ENCODE results near the gene SMTNL1. TPM values are rescaled to one million over a fixed set of nuclear protein-coding genes. Genes with fewer than 3 reads are reported as not detected.

Gene SMTNL1
- total and polyA plus RNA-seq, 4 donors: not detected

- Histone ChIP-seq H3K4me3 (ENCODE audit: low read depth in 1 of 3, low read length in 3 of 3) (peak within 1 kb of the TSS; percentile 81 to 92 (median 92)), H3K9ac (ENCODE audit: low read depth in 1 of 2, low read length in 2 of 2) (peak within 1 kb of the TSS; percentile 80 to 83), H3K9me3 (ENCODE audit: control insufficient read depth in 4 of 4, low read length in 3 of 4) (no peaks in the 10 kb centered on the region), H3K27ac (ENCODE audit: low read depth in 1 of 2, low read length in 2 of 2) (peak within 1 kb of the TSS; percentile 92 to 95), H3K36me3 (ENCODE audit: control insufficient read depth in 4 of 4, insufficient read depth in 3 of 4, low read depth in 1 of 4, low read length in 3 of 4) (peaks cover 5 to 18% (median 13%) of the 10 kb centered on the region in 4 donors), H3K4me1 (ENCODE audit: control insufficient read depth in 4 of 4, insufficient read depth in 4 of 4, low read length in 3 of 4) (peaks cover 11 to 38% (median 23%) of the 10 kb centered on the region in 4 donors), H3K27me3 (ENCODE audit: control insufficient read depth in 4 of 4, insufficient read depth in 4 of 4, low read length in 3 of 4) (no peaks in the 10 kb centered on the region)
- DNase-seq (ENCODE audit: low spot score): peak; percentile 62
- TF ChIP-seq HNF4G (IDR thresholded peaks at IDR 0.05) (peak; percentile 24), EGR1 (IDR thresholded peaks at IDR 0.05; ENCODE audit: low read depth in 2 of 2) (peak in 1 of 2 donors; percentile 15), HNF4A (conservative IDR thresholded peaks at IDR 0.05) (peak; percentile 62 to 71), RAD21 (IDR thresholded peaks at IDR 0.05) (peak in 1 of 2 donors; percentile 40), REST (IDR thresholded peaks at IDR 0.05) (no peak), TAF1 (conservative IDR thresholded peaks at IDR 0.05) (peak; percentile 87), FOXA1 (IDR thresholded peaks at IDR 0.05) (peak; percentile 33), NR2F2 (IDR thresholded peaks at IDR 0.05) (peak; percentile 73), ZBTB33 (IDR thresholded peaks at IDR 0.05) (peak; percentile 55), RXRA (IDR thresholded peaks at IDR 0.05) (peak; percentile 86 to 89), CTCF (IDR thresholded peaks at IDR 0.05; ENCODE audit: low read depth, low read length, missing input control) (no peak), ATF3 (IDR thresholded peaks at IDR 0.05) (peak; percentile 12), GABPA (IDR thresholded peaks at IDR 0.05 in 1 of 2, conservative IDR thresholded peaks at IDR 0.05 in 1 of 2) (peak in 1 of 2 donors; percentile 13), SP1 (IDR thresholded peaks at IDR 0.05) (peak; percentile 79), JUND (IDR thresholded peaks at IDR 0.05) (peak in 1 of 2 donors; percentile 73), FOXA2 (IDR thresholded peaks at IDR 0.05) (no peak), MAX (IDR thresholded peaks at IDR 0.05) (peak; percentile 44), YY1 (IDR thresholded peaks at IDR 0.05) (peak; percentile 62)
- 14% methylated on average over 10 of the region's 10 CpGs for WGBS
These were observed 60.1 kb downstream of the SMTNL1 start, which contains the start of gene SERPING1 for GRCh38 chr11:57597461-57597915. SERPING1 (plus strand) TSS chr11:57597685; CDS start chr11:57598271, 586 bp downstream.
